H9 (cell line): ENCODE data around the gene DIPK1B. TPM values are rescaled to one million over a fixed set of nuclear protein-coding genes. Genes with fewer than 3 reads are reported as not detected.

Experiments used
- DNase-seq: peaks from one replicate; pipeline ENCODE4 v3.0.0-alpha.2; 2017
- H2AFZ ChIP-seq: one replicate; pipeline ENCODE4 v1.6.1; 2013; ENCODE audit warnings: mild to moderate bottlenecking, low read length, control low read depth, moderate library complexity
- H2AK5ac ChIP-seq: 2 replicates; pipeline ENCODE4 v1.6.1; 2013; ENCODE audit warnings: low read length, control low read depth, mixed read lengths; ENCODE audit not compliant: insufficient read length
- H2BK120ac ChIP-seq: one replicate; pipeline ENCODE4 v1.6.1; 2013; ENCODE audit warnings: low read depth, mild to moderate bottlenecking, low read length, control low read depth, inconsistent platforms; ENCODE audit not compliant: poor library complexity, severe bottlenecking
- H2BK12ac ChIP-seq: 2 replicates; pipeline ENCODE4 v1.6.1; 2013; ENCODE audit warnings: low read length, control low read depth, mixed read lengths, low read depth; ENCODE audit not compliant: insufficient read length
- H2BK15ac ChIP-seq: 2 replicates; pipeline ENCODE4 v1.6.1; 2013; ENCODE audit warnings: low read depth, low read length, control low read depth
- H2BK20ac ChIP-seq: one replicate; pipeline ENCODE4 v1.6.1; 2013; ENCODE audit warnings: low read depth, mild to moderate bottlenecking, low read length, control low read depth, inconsistent platforms; ENCODE audit not compliant: poor library complexity, severe bottlenecking
- H2BK5ac ChIP-seq: 2 replicates; pipeline ENCODE4 v1.6.1; 2013; ENCODE audit warnings: low read length, control low read depth, mixed read lengths; ENCODE audit not compliant: insufficient read length
- H3K14ac ChIP-seq: 2 replicates; pipeline ENCODE4 v1.6.1; 2013; ENCODE audit warnings: low read length, control low read depth; ENCODE audit not compliant: insufficient read depth
- H3K18ac ChIP-seq: 2 replicates; pipeline ENCODE4 v1.6.1; 2013; ENCODE audit warnings: low read depth, mild to moderate bottlenecking, mixed read lengths, low read length, control low read depth; ENCODE audit not compliant: insufficient read length
- H3K23ac ChIP-seq: 2 replicates; pipeline ENCODE4 v1.6.1; 2013; ENCODE audit warnings: low read length, control low read depth, mixed read lengths, low read depth; ENCODE audit not compliant: insufficient read length
- H3K23me2 ChIP-seq: 2 replicates; pipeline ENCODE4 v1.6.1; 2013; ENCODE audit warnings: low read depth, mild to moderate bottlenecking, mixed read lengths, low read length, control low read depth; ENCODE audit not compliant: insufficient read length, poor library complexity, severe bottlenecking
- H3K27ac ChIP-seq: 2 replicates; pipeline ENCODE4 v1.5.1; 2013; ENCODE audit warnings: low read length, control low read depth, mixed read lengths, low read depth; ENCODE audit not compliant: insufficient read length
- H3K27me3 ChIP-seq: 2 replicates; pipeline ENCODE4 v1.6.1; 2013; ENCODE audit warnings: low read length, control low read depth, inconsistent platforms; ENCODE audit not compliant: insufficient read depth
- H3K4ac ChIP-seq: 2 replicates; pipeline ENCODE4 v1.6.1; 2013; ENCODE audit warnings: low read depth, mild to moderate bottlenecking, control low read depth, inconsistent platforms, low read length, moderate library complexity
- H3K4me1 ChIP-seq: 2 replicates; pipeline ENCODE4 v1.6.1; 2013; ENCODE audit warnings: low read length, control low read depth, inconsistent platforms; ENCODE audit not compliant: insufficient read depth
- H3K4me2 ChIP-seq: 2 replicates; pipeline ENCODE4 v1.6.1; 2013; ENCODE audit warnings: low read length, control low read depth, mixed read lengths; ENCODE audit not compliant: insufficient read length, insufficient read depth
- H3K56ac ChIP-seq: 2 replicates; pipeline ENCODE4 v1.6.1; 2013; ENCODE audit warnings: low read depth, mild to moderate bottlenecking, mixed read lengths, low read length, control low read depth; ENCODE audit not compliant: insufficient read length
- H3K79me1 ChIP-seq: 2 replicates; pipeline ENCODE4 v1.6.1; 2013; ENCODE audit warnings: low read depth, mild to moderate bottlenecking, moderate library complexity, low read length, control low read depth, inconsistent platforms; ENCODE audit not compliant: insufficient read depth, poor library complexity, severe bottlenecking
- H3K79me2 ChIP-seq: 2 replicates; pipeline ENCODE4 v1.6.1; 2013; ENCODE audit warnings: low read length, control low read depth, inconsistent platforms; ENCODE audit not compliant: insufficient read depth
- H3K9ac ChIP-seq: 2 replicates; pipeline ENCODE4 v1.6.1; 2013; ENCODE audit warnings: low read length, control low read depth, mixed read lengths; ENCODE audit not compliant: insufficient read length; ENCODE audit errors: extremely low read depth
- H3K9me3 ChIP-seq: one replicate; pipeline ENCODE4 v1.6.1; 2013; ENCODE audit warnings: low read depth, low read length, inconsistent platforms; ENCODE audit not compliant: control insufficient read depth
- H3T11ph ChIP-seq: one replicate; pipeline ENCODE4 v1.6.1; 2013; ENCODE audit warnings: mild to moderate bottlenecking, low read length, control low read depth, inconsistent platforms
- H4K20me1 ChIP-seq: one replicate; pipeline ENCODE4 v1.6.1; 2013; ENCODE audit not compliant: control insufficient read depth, insufficient read length, insufficient read depth
- H4K5ac ChIP-seq: 2 replicates; pipeline ENCODE4 v1.6.1; 2013; ENCODE audit warnings: low read depth, mild to moderate bottlenecking, mixed read lengths, low read length, control low read depth; ENCODE audit not compliant: insufficient read length
- H4K8ac ChIP-seq: replicated peaks from 2 replicates; pipeline ENCODE4 v1.6.1; 2013; ENCODE audit warnings: low read length, control low read depth, mixed read lengths, low read depth; ENCODE audit not compliant: insufficient read length
- H4K91ac ChIP-seq: 2 replicates; pipeline ENCODE4 v1.6.1; 2013; ENCODE audit warnings: low read depth, mild to moderate bottlenecking, moderate library complexity, mixed read lengths, low read length, control low read depth; ENCODE audit not compliant: insufficient read length
- H3K27ac Mint-ChIP-seq, 3 experiments: 2 replicates in 2 of 3; 3 replicates in 1 of 3; pipeline ENCODE4 v1.8.0; 2020 to 2021; ENCODE audit warnings: mixed read lengths in 3 of 3, mild to moderate bottlenecking in 1 of 3, moderate library complexity in 1 of 3
- H3K27me3 Mint-ChIP-seq: 2 replicates; pipeline ENCODE4 v1.8.0; 2021; ENCODE audit warnings: low read depth, mild to moderate bottlenecking, moderate library complexity, mixed read lengths
- H3K36me3 Mint-ChIP-seq, 3 experiments: 2 replicates in 2 of 3; 3 replicates in 1 of 3; pipeline ENCODE4 v1.8.0; 2020 to 2021; ENCODE audit warnings: low read depth in 3 of 3, mixed read lengths in 3 of 3; ENCODE audit not compliant: insufficient read depth in 1 of 3
- H3K4me1 Mint-ChIP-seq, 2 experiments: 2 replicates each; pipeline ENCODE4 v1.8.0; 2020; ENCODE audit warnings: mixed read lengths in 2 of 2
- H3K4me3 Mint-ChIP-seq, 2 experiments: 2 replicates in 1 of 2; 3 replicates in 1 of 2; pipeline ENCODE4 v1.8.0; 2020 to 2021; ENCODE audit warnings: mild to moderate bottlenecking in 2 of 2, mixed read lengths in 2 of 2, moderate library complexity in 1 of 2
- H3K9me3 Mint-ChIP-seq, 2 experiments: 2 replicates in 1 of 2; 3 replicates in 1 of 2; pipeline ENCODE4 v1.8.0; 2020; ENCODE audit warnings: mild to moderate bottlenecking in 2 of 2, mixed read lengths in 2 of 2, moderate library complexity in 1 of 2
- WGBS: extraction: QIAGEN DNeasy Blood & Tissue Kit; methylation state at CpG from one replicate; pipeline ENCODE4 v1.1.7; 2013; ENCODE audit warnings: missing lambda C conversion rate, low lambda C conversion rate, mixed read lengths; ENCODE audit not compliant: insufficient read length; ENCODE audit errors: extremely low coverage; 5-methylcytosine and 5-hydroxymethylcytosine counted together
- total RNA-seq: library from RNA; stranded (reverse); gene quantifications from 2 replicates; pipeline ENCODE4 v1.2.1, GENCODE V29; 2021
- TF ChIP-seq, protein P1 (sequence below): fragments of 200-600 bp; sonication (generic); conservative IDR thresholded peaks from 3 replicates; pipeline ENCODE4 v1.8.0; 2021; ENCODE audit warnings: antibody characterized with exemption, mild to moderate bottlenecking

Gene DIPK1B
- total RNA-seq, 1 experiment from 2014 or later: 40.3 TPM

DNA sequence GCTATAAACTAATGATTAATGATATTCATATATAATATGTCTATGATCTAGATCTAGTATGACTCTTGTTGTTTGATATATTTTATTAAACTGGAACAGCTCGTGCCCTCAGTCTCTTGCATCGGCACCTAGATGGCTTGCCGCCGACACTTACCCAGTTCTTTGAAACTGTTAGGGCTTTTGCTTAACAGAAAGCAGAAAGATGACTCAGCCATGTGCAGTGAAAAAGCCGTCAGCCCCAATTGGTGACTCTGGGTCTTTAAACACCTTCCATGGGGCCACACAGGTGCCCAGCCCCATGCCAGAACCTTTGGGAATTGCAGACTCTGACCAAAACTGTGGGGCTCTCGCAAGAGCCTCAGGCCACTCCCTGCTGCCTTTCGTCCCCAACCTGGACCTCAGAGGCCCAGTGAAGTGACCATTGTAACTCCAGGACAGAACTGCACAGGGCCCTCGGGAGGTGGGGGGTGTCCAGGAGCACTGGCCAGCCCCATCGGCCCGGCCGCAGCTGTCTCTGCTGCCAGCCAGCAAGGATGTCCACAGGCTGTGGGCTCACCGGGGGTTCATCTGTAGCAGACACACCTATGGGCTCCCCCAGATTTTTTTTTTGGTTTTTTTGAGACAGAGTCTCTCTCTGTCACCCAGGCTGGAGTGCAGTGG, 22.6 kb downstream of the DIPK1B start:
- no peaks in the 10 kb centered on the region for H3K9me3 Mint-ChIP-seq
- TF ChIP-seq, protein P1, sequence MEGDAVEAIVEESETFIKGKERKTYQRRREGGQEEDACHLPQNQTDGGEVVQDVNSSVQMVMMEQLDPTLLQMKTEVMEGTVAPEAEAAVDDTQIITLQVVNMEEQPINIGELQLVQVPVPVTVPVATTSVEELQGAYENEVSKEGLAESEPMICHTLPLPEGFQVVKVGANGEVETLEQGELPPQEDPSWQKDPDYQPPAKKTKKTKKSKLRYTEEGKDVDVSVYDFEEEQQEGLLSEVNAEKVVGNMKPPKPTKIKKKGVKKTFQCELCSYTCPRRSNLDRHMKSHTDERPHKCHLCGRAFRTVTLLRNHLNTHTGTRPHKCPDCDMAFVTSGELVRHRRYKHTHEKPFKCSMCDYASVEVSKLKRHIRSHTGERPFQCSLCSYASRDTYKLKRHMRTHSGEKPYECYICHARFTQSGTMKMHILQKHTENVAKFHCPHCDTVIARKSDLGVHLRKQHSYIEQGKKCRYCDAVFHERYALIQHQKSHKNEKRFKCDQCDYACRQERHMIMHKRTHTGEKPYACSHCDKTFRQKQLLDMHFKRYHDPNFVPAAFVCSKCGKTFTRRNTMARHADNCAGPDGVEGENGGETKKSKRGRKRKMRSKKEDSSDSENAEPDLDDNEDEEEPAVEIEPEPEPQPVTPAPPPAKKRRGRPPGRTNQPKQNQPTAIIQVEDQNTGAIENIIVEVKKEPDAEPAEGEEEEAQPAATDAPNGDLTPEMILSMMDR: no peak
- Histone ChIP-seq H3K9ac (no peak overlapping the region), H2BK5ac (no peak overlapping the region), H2AFZ (no peak overlapping the region), H3K4me2 (no peak overlapping the region), H3K4ac (no peak overlapping the region), H4K5ac (no peak overlapping the region), H3T11ph (no peak overlapping the region), H3K4me1 (no peaks in the 10 kb centered on the region), H3K23me2 (no peaks in the 10 kb centered on the region), H2BK12ac (no peak overlapping the region), H3K18ac (no peak overlapping the region), H3K14ac (no peak overlapping the region), H2BK20ac (no peak overlapping the region), H4K91ac (no peak overlapping the region), H3K27ac (no peak overlapping the region), H4K8ac (no peak overlapping the region), H2BK120ac (no peak overlapping the region), H3K79me1 (no peaks in the 10 kb centered on the region), H3K9me3 (no peaks in the 10 kb centered on the region), H4K20me1 (no peaks in the 10 kb centered on the region), H3K27me3 (no peaks in the 10 kb centered on the region), H3K23ac (no peak overlapping the region), H3K79me2 (no peaks in the 10 kb centered on the region; the same call in 1 of the 2 replicates), H2AK5ac (no peak overlapping the region), H3K56ac (no peak overlapping the region), H2BK15ac (no peak overlapping the region)
- H3K27me3 Mint-ChIP-seq: peaks cover 13% of the 10 kb centered on the region
- WGBS: no CpG with 5 or more reads among the region's 12 CpGs
- no peak for DNase-seq
- no peaks in the 10 kb centered on the region; a peak in 1 of 7 replicates for H3K36me3 Mint-ChIP-seq
- no peak overlapping the region for H3K27ac Mint-ChIP-seq
- no peak overlapping the region for H3K4me3 Mint-ChIP-seq
- H3K4me1 Mint-ChIP-seq: peaks cover 0 to 7% of the 10 kb centered on the region in 2 experiments; a peak in 3 of 4 replicates
